GM18907 (cell line): ENCODE data around the gene MYOG.

ENCODE experiments used
- ATAC-seq: cut with Tn5 transposase; IDR thresholded peaks from one replicate; pipeline ENCODE4 v1.9.1; 2021; ENCODE audit warnings: mild to moderate bottlenecking, moderate library complexity; ENCODE audit not compliant: unreplicated experiment

The MYOG gene

DNA sequence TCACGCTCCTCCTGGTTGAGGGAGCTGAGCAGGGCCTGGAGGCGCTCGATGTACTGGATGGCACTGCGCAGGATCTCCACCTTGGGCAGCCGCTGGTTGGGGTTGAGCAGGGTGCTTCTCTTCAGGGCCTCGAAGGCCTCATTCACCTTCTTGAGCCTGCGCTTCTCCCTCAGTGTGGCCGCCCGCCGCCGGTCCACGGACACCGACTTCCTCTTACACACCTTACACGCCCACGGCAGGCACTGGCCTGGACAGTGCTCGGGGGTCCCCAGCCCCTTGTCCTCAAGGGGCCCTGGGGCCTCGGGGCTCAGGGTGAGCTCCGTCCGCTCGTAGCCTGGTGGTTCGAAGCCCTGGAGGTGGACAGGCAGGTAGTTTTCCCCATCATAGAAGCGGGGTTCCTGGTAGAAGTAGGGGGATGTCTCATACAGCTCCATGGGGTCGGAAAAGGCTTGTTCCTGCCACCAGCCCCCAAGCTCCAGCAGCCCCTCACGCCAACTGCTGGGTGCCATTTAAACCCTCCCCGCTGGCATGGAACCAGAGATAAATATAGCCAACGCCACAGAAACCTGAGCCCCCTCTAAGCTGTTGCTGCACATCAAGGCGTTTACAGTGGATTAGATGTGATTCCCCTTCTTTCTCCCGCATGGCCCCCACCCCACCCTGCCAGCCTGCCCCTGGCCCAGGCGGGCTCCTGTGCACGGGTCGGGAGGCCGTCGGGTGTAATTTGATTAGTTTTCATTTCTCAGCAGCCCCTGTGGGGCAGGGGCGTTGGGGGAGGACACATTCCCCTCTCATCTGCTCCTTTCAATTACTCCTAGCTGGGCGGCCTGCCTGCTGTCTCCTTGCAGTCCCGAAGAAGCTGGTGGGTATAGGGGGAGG lies at the start of gene MYOG:
MYOG (minus strand) TSS at position 485 of the 879 bp plus-strand sequence; CDS start at position 434, 51 bp downstream.
- ATAC-seq, result no peak

DNA sequence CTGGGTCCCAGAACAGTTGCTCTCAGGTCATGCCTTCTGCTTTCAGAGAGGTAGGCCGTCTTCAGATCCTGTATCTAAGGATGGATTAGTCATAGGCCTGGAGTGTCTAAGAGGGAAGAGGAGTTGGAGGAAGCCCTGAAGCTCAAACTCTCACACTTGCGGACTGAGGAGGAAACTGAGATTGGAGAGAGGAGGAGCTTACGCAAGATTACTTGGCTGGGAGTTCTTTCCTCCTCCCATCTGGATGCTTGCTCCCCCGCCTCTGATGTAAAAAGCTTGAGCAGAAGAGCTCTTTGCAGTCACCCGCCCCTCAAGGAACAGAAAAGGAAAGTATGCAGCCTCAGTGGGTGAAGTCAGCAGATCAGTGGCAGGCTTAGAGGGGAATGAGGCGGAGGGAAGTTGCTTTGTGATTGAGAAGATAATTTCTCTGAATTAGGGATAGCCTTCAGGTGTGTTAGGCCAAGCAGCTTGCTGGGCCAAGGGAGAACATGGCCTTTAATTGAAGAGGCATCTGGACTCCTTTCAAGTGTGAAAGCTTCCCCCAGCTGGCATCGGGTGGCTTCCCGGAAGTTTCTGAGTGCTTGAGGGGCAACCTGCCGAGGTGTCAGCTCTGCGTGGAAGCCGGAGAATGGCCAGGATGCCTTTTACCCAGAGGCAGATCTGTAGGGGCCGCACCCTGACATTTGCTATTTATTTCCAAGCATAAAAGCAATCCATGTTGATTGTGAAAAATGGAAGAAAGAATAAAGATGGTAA lies 48.3 kb upstream of the MYOG start:
- no peak for ATAC-seq

DNA sequence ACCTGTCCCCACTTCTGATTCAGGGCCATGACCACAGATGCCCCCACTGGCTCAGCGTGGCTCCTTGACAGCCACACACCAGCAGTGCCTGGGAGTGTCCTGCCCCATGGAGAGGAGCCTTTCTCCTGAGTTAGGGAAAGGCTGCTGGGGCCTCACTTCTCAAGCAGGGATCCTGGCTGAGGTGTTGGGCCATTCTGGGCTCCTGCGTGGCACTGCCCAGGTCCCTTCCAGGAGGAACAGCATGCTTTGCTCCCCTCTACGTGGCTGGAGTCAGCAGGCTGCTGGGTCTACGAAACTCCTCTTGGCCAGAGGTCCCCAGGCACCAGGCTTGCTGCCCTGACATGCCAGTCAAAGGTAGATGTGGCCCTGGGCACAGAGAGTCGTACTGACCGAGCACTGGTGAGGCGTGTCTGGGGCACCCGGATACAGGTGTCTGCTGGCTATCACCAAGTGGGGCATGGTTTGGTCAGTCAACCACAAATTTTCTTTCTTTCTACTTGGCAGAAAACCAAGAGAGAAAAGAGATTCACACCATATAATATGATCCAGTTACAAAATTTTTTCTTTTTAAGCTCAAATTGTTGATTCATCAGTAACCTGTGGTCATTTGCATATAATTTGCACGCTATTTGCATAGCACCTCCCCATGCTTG lies 45.9 kb upstream of the MYOG start:
- no peak for ATAC-seq

DNA sequence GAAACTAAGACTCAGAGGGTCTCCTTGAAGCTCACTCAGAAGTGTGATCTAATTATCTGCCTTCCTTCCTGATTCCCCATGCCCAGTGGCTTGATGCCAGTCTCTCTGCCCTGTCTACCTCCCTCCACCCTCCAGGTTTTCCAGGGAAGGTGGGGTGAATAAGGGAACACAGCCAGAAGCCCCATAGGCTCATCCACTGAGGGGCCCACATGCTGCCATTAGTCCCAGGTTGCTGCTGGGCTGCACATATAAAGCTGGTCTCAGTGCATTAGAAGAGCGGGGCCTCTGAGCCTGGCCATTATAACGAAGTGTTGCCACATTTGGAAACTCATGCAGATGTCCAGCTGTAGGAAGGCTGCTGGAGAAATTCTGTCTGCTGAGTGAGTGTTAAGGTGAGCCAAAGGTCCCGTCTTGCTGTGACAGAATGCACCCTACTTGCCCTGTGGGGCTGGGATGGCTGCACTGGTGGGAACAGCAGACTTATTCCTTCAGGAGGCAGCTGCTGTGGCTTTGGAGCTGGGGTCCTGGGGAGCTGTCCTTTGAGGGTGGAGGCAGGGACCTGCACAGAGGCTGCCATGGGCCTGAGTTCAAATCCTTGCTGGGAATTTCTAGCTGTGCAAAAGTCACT lies 44.7 kb upstream of the MYOG start:
- ATAC-seq, result no peak

DNA sequence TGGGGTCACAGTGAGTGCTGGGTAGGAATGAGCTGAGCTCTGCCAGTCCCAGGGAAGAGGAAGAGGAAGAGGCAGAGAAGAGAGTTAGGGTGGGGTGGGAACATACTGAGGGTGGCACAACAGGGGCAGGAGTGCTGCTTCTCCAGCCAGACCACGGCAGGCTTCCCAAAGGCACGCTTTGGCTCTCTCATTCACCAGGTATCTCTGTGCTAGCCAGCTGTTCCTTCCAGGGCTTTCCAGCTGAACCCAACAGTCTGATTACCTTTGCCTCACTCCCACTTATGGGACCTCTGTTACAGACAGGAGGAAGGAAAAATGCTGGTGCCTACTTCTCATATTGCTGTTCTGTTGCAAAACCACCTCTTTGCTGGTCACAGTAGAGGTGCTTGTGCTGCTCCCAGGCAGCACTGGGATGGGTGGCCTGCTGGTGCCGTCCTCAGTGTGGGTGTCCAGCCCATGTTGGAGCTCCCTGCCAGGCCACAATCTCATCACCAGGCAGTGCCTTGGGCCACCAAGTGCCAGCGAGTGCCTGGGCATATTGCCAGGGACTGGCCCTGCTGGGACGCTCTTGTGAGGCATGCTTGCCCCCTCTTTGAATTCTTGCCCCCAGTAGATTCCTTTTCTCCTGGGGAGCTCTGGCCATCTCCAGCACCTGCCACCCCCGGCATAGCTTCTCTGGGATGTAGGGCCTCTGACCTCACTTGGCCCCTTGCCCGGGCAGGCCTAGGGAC lies 43.9 kb upstream of the MYOG start:
- no peak for ATAC-seq

DNA sequence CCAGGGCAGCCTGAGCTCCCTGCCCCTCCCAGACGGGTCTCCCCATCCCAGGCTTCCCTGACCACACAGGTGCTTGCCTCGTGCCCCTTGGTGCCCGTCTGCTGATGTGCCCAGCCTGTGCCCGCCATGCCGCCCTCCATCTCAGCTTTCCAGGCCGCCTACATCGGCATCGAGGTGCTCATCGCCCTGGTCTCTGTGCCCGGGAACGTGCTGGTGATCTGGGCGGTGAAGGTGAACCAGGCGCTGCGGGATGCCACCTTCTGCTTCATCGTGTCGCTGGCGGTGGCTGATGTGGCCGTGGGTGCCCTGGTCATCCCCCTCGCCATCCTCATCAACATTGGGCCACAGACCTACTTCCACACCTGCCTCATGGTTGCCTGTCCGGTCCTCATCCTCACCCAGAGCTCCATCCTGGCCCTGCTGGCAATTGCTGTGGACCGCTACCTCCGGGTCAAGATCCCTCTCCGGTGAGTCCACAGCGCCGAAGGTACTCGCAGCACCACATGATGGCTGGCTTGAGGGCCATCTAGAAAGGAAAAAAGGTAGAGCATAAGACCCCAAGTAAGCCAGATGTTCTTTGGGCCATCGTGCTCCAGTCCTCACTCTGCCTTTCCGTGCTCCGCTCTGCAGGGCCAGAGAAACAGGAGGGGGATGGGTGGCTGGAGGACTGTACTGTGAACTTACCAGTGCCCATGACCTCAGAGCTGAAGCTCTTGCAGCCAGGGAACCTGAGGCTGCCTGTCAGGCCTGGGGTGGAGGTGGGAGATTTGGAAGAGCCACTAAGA lies 43.1 kb upstream of the MYOG start:
- no peak for ATAC-seq

DNA sequence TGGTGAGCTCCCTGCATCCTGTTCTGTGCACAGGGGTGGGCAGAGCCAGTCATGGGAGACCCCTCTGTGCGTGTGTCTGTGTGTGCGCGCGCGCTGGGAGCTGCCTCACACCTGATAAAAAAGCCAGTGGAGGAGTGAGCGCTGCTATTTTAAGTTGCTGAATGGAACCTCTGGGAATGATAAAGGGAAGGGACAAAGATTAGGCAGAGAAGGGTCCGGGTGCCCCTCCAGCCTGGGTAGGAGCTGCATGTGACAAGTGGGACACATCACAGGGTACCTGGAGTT lies 42.6 kb upstream of the MYOG start:
- no peak for ATAC-seq

DNA sequence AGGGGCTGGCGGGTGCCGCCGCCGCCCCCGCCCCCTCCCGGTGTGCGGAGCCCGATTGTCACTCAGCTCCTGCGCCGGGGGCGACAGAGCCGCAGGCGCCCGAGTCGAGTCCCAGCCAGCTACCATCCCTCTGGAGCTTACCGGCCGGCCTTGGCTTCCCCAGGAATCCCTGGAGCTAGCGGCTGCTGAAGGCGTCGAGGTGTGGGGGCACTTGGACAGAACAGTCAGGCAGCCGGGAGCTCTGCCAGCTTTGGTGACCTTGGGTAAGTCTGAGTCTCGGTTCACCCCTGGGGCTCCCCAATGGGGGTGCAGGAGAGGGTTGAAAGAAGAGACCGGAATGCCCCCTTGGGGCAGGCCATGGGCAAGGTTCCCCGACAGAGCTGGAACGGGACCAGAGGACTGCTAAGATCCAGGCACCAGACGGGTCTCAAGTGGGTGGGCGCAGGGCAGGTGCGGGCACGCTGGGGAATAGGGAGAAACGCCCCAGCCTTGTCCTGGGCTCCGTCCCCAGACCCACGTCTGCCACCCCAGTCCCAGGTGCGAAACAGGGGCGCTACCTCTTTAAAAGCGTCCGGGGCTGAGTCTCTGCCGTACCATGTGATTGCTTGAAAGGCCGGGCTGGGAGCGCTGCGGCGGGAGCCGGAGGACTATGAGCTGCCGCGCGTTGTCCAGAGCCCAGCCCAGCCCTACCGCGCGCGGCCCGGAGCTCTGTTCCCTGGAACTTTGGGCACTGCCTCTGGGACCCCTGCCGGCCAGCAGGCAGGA lies 42.0 kb upstream of the MYOG start, which contains the start of gene ADORA1:
ADORA1 (plus strand) TSS at position 61 of the 765 bp plus-strand sequence. CDS start 1,116 bp downstream, outside the sequence.
- ATAC-seq, result no peak

DNA sequence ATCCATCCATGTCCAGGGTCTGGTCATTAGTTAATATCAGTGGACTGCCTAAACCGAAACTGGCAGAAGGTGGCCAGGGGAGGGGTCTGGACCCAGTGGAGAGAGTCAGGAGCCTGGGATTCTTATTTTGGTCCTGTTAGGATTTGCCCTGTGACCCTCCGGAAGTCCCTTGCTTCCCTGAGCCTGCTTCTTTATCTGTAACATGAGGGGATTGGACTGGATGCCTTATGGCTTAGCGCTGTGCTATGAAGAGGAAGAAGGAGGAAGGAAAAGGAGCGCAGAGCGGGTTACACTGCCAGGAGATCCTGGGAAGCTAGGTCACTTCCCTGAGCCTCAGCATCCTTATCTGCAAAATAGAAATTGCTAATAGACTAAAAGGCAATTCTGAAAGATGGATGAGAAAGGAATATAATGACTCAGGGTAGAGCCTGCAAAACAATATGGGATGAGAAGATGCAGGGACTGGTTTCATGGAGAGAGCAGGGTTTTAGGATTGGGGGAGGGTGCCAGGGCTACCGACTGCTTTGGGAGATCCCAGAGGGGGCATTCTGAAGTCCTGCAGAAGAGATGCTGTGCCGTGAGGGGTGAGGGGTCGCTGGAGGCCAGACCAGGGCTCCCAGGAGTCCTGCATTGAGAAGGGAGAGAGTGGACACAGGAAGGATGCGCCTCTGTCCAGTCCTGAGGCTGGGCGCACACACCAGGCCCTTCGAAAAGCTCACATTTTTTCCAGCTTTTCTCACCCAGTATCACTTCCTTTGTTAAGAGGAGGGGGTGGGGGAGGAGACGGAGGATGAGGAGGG lies 41.3 kb upstream of the MYOG start:
- ATAC-seq, result no peak

DNA sequence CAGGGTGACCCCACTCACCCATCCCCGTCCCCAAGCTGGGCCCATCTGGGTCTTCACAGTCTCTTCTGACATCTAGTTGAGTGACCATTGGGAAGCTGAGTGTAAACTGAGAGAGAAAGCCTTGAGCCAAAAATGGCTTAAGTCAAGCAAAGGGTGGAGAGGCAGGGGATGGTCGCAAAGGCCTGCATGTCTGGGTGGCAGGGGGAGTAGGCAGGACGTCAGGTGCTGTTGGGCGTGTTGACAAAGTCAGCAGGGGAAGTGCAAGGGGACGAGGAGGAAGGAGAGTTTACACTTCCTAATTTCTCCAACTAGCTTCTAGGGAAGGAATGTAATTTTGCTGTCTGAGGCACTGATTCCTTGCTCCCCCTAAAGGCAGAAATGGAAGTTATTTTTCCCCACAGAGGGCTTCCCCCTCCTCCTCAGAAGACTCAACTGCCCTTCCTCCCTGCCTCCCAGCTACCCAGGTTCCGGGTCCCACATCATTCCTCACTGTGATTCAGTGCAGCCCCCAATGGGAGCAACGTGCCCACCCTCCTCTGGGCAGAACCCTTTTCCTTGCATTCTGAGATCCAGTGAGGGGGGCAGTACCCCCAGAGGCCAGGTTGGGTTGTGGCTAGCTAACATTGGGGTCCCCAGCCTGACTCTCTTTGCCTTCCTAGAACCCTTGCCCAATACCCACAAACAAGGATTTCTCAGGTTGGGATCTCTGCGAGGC lies 40.5 kb upstream of the MYOG start:
- ATAC-seq, result no peak

DNA sequence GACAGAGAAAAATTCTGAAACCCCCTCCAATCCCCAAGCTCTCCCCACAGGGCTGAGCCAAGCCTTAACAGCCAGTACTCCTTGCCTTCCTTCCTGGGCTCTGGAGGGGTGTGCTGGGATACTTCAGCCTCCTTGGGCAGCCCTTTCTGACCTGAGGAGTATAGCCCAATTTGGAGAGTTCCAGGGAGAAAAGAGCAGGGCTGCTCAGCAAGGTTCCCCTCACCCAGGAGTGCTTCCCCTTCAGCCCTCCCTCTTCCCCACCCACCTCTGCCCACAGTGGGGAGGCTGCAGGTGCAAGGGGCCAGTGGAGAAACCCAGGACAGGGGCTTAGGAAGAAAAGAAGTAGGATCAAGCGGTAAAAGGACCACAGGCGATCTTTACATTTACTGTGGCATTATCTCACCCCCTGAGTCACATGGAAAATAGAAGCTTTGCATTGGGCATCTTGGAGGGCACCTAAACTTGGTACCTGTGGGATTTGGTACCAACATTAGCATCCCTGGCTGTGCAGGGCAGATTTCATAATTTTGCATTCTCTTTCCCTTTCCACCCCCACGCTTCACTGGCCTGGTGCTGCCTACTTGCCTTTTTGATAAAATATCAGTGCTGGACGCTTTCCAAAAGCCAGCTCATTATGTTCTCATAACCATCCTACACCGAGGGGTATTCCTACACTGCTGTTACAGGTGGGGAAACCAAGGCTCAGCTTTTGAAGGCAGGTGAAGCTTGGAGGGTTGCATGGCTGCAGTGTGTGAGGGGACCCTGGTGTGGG lies 38.9 kb upstream of the MYOG start:
- ATAC-seq, result no peak

DNA sequence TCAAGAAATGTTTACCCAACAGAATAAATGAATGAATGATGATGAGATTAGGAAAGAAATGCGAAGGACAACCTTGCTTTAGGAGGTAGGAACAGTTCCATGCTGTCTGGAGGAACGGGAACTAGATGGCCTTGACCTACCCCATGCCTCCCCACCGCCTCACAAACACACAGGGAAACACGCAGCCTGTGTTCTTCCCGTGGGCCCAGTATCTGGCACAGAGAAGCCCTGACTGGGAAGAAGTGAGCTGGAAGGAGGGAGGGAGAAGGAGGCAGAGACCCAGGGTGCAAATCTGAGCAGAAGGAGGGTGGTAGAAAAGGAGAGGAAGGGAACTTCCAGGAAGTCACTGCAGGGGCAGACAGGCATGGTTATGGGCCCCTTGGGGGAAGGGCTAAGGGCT lies 38.2 kb upstream of the MYOG start:
- no peak for ATAC-seq

DNA sequence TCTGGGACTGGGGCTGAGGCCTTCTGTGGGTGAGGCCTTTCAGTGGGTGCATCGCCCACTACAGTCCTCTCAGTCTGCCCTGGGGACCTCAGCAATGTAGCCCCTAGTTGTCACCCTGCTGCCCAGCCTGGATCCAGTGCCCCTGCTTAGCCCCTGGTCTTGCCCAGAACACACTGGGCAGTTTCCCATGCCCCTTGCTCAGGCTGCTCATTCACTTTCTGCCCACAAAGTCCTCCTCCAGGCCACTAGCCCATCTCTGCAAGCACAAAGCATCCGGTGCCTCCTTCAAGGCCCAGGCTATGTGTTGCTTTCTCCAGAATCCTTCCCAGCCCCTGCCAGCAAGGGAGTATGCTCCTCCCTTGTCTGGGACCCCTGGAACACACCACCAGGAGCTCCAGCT lies 36.3 kb upstream of the MYOG start:
- no peak for ATAC-seq

DNA sequence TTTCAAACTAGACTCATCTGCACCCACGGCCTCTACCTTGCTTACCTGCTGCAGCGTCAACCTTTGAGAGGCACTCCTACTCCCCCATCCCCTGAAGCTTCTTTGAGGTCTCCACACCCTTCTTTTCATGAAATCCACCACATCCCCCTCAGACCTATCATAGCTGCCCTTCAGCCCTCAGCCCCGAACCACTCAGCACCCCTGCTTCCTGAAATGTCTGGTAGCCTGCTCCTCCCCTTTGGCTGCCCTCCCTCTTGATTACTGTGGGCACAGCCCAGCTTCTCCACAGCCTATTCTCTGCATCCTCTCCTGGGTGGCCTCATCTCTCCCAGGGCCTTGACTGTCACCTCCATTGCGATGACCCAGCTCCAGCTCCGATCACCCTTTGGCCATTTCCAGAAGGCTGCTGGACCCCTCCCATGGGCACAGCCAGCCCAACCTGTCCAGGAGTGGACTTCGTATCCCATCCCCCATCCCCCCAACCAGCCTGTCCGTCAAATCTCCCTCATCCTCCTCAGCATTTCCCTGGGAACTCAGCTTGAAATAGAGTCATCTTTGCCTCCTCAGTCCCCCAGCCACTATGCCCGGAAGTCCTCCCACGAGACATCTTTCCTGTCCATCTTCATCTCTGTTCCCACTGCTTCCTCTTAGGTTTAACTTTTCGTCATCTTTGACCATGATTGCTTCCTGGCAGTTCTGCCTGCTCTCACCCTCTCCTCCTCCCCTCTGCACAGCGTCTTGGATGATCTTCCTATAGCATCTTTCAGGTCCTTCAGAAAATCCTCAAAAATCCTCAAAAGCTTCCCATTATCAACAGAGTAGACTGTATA lies 35.6 kb upstream of the MYOG start:
- ATAC-seq, result no peak

DNA sequence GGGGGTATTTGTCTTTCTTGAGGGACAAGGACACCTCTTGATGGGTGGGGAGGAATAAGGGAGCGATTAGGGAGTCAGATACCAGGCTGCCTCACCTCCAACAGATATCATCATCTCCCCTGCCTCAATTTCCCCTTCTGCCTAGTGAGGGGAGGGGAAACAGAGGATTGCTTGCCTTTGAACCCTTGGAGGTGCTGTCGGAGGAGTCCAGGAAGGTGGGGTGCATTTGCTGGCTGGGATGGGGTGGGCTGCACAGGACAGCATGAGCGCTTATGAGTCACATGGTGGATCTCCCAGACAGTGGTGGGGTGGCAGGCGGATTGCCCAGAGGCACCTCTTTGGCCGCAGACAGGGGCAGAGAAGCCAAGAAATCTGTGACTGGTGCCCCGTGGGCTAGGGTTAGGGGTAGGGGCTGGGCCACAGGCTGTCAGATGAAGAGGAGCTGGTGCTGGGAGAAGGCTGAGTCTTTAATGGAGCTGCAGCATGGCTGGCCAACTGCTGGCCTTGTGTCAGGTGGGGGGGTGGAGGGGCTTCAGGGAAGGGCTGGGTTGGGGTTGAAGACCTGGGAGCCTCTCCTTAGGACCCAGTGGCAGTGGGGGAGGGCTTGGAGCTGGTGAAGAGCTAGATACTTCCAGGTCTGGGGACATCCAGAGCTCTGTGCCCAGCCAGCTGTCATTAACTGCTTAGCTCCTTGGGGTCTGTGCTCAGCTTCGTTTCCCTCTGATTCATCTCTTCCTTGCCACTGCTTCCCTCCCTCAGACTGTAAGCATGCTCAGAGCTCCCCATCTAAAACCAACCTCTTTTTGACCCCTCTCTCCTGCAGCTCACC lies 34.7 kb upstream of the MYOG start:
- ATAC-seq, result no peak
